NCI-H1694 (cell line): ENCODE results near the gene KLHL35.
"Not testable (repeated sequence)": the region's sequence is repeated elsewhere in the genome, so short reads cannot be mapped to it uniquely, and the experiment has no call there.

Source experiments
- DNase-seq: peaks from one replicate; lab custom pipeline; 2025; lab: John Stamatoyannopoulos, UW

KLHL35 gene

GRCh38 chr11:75423721-75424120 is 9.3 kb downstream of the KLHL35 start:
- no peak for DNase-seq

- no peak for DNase-seq
Observed at GRCh38 chr11:75422248-75423231, 10.5 kb downstream of the KLHL35 start.

- DNase-seq: no peak
Observed at GRCh38 chr11:75421902-75422247, 11.1 kb downstream of the KLHL35 start.

- DNase-seq: no peak
Observed at GRCh38 chr11:75421035-75421602, 11.9 kb downstream of the KLHL35 start.

GRCh38 chr11:75420224-75421034 is 12.6 kb downstream of the KLHL35 start:
- no peak for DNase-seq

- DNase-seq: no peak
Observed at GRCh38 chr11:75413864-75414263, 19.1 kb downstream of the KLHL35 start.

- DNase-seq: not testable (repeated sequence)
Observed at GRCh38 chr11:75413146-75413545, 19.9 kb downstream of the KLHL35 start.

GRCh38 chr11:75409971-75410370 is 23.0 kb downstream of the KLHL35 start:
- not testable (repeated sequence) for DNase-seq

GRCh38 chr11:75408957-75409219 is 24.1 kb downstream of the KLHL35 start:
- DNase-seq: no peak

GRCh38 chr11:75406338-75406777 is 26.6 kb downstream of the KLHL35 start:
- DNase-seq: peak; percentile 58

- no peak for DNase-seq
Observed at GRCh38 chr11:75403983-75404658, 28.9 kb downstream of the KLHL35 start.

GRCh38 chr11:75403037-75403436 is 30.0 kb downstream of the KLHL35 start:
- no peak for DNase-seq

- DNase-seq: no peak
Observed at GRCh38 chr11:75402002-75402773, 30.8 kb downstream of the KLHL35 start.

- no peak for DNase-seq
Observed at GRCh38 chr11:75400146-75400865, 32.7 kb downstream of the KLHL35 start.

GRCh38 chr11:75399344-75400145 is 33.5 kb downstream of the KLHL35 start, which contains the start of gene RPS3:
Gene RPS3 (plus strand): TSS chr11:75399518. CDS start chr11:75399548, 30 bp downstream.
- peak; percentile 79 for DNase-seq

GRCh38 chr11:75398906-75399305 is 34.1 kb downstream of the KLHL35 start:
- DNase-seq: no peak

GRCh38 chr11:75394085-75394840 is 38.7 kb downstream of the KLHL35 start:
- DNase-seq: no peak

GRCh38 chr11:75389925-75390324 is 43.1 kb downstream of the KLHL35 start:
- DNase-seq: no peak

- no peak for DNase-seq
Observed at GRCh38 chr11:75389276-75389605, 43.8 kb downstream of the KLHL35 start.
